Kidney tubule cell (primary cell): ENCODE data around the gene PKD2.
A peak's percentile ranks its signal among the peaks of the same experiment; 100 is the strongest.
"Not testable (repeated sequence)": the region's sequence is repeated elsewhere in the genome, so short reads cannot be mapped to it uniquely, and the experiment has no call there.

Experiments
- DNase-seq: peaks from one replicate; pipeline ENCODE4 v3.0.0-alpha.2; 2018; ENCODE audit warnings: low spot score

The PKD2 gene

GRCh38 chr4:87986508-87986907 lies 20.9 kb upstream of the PKD2 start:
- no peak for DNase-seq

- DNase-seq = no peak
These were observed 17.7 kb upstream of the PKD2 start for GRCh38 chr4:87989765-87990164.

GRCh38 chr4:87995435-87995834 lies 12.0 kb upstream of the PKD2 start:
- no peak for DNase-seq

DNA sequence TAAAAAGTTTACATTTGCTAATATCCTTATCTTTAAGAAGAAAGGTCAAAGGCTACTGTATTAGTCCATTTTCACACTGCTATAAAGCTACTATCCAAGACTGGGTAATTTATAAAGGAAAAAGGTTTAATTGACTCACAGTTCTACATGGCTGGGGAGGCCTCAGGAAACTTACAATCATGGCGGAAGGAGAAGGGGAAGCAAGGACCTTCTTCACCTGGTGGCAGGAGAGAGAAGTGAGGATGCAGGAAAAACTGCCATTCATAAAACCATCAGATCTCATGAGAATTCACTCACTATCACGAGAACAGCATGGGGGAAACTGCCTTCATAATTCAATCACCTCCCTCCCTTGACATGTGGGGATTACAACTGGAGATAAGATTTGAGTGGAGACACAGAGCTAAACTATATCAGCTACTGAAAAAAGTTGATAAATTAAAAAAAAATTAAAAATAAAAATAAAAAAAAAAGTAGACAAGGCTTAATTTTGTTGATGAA lies 8.2 kb upstream of the PKD2 start:
- not testable (repeated sequence) for DNase-seq

GRCh38 chr4:88001871-88002270 lies 5.6 kb upstream of the PKD2 start:
- no peak for DNase-seq

DNA sequence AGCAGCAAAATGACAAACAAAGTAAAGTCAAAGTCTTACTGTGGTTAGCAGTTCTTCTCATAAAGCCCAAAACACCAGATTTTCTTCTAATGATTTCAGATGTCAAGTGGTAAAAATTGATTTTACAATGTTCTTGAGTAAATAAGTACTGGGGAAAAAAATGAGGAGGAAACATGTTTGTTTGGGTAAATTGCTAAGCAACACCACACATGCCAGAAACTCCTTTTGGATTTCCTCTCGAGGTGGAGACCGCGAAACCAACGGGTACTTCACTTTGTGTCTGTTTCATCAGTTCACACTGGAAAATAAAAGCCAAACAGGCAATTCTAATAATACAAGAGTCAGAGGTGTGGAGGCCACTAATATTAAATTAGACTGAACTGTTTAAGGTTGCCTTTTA lies 4.6 kb upstream of the PKD2 start:
- peak; percentile 36 for DNase-seq

GRCh38 chr4:88003261-88003660 lies 4.2 kb upstream of the PKD2 start:
- no peak for DNase-seq

GRCh38 chr4:88005076-88005475 lies 2.4 kb upstream of the PKD2 start:
- no peak for DNase-seq

DNA sequence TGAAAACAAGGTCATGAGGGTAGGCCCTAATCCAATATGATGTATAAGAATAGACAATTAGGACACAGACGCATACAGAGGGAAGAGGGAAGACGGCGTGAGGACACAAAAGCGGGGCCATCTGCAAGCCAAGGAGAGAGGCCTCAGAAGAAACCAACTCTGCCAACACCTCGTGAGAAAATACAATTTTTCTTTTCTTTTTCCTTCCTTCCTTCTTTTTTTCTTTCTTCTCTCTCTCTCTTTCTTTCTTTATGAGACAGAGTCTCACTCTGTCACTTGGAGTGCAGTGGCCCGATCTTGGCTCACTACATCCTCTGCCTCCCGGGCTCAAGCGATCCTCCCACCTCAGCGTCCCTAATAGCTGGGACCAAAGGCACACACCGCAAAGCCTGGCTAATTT lies 1.5 kb upstream of the PKD2 start:
- no peak for DNase-seq

DNA sequence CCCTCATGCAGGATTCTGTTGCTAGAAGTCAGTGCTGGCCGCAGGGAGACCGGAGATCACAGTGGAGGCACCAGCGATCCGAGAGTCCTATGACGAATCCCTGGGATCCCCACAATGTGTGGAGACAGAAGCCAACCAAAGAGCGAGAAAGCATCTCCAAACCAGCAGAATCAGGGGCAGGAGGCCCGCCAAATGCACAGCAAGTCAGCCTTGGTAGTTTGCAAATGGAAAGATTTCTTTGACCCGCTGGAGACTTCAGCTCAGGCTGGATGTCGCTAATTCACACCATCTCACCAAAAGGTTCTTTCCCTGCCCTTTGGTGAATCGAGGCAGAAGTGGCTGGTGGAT lies 505 bp upstream of the PKD2 start:
- no peak for DNase-seq

- DNase-seq = peak; percentile 68
These were observed 797 bp downstream of the PKD2 start for GRCh38 chr4:88008122-88008742.

DNA sequence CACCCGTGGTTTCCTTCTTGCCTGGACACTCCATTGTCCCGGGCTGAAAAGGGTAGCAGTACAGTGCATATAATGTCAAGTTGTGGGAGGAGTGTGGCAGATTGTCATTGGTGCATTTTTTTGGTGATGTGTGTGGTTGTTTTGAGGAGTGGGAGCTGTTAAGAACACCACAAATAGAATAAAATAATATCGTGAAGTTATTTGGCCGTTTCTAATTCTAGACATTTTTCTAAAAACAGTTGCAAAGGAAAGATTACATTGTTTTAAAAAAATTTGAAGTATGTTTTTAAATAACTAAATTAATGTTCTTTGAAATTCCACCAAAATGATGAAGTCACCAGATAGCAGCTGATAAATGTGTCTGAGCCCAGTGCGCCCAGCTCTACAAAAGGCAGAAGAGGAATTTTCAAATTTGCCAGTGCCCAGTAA lies 1.3 kb downstream of the PKD2 start:
- peak; percentile 34 for DNase-seq

DNA sequence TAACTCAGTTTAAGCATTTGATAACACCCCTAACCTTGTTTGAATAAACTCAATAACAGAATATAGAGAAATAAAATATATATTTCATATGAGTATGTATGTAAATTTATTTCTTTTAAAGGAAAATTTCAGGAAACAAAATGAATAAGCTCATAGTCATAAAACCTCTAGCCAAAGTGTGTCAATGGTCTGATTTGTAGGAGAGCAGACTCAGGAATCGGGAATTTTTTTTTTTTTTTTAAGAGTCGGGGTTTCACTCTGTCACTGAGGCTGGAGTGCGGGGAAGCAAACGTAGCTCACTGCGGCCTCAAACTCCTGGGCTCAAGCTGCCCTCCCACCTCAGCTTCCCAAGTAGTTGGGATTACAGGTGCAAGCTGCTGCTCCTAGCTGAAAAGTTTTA lies 2.4 kb downstream of the PKD2 start:
- no peak for DNase-seq

- no peak for DNase-seq
These were observed 3.5 kb downstream of the PKD2 start for GRCh38 chr4:88010966-88011365.

DNA sequence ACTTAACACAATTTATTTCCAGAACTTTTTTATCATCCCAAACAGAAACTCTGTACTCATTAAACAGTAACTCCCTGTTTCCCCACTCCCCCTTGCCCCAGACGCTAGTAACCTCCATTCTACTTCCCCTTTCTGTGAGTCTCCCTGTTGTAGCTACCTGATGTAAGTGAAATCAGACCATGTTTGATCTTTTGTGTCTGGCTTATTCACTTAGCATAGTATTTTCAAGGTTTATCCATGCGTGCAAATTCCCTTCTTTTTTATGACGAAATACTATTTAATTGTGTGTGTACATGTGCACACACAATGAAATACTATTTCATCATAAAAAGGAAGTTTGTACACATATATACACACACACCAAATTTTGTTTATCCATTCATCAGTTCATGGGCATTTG lies 5.2 kb downstream of the PKD2 start:
- DNase-seq = peak; percentile 57

GRCh38 chr4:88014386-88014905 lies 7.0 kb downstream of the PKD2 start:
- DNase-seq = no peak

DNA sequence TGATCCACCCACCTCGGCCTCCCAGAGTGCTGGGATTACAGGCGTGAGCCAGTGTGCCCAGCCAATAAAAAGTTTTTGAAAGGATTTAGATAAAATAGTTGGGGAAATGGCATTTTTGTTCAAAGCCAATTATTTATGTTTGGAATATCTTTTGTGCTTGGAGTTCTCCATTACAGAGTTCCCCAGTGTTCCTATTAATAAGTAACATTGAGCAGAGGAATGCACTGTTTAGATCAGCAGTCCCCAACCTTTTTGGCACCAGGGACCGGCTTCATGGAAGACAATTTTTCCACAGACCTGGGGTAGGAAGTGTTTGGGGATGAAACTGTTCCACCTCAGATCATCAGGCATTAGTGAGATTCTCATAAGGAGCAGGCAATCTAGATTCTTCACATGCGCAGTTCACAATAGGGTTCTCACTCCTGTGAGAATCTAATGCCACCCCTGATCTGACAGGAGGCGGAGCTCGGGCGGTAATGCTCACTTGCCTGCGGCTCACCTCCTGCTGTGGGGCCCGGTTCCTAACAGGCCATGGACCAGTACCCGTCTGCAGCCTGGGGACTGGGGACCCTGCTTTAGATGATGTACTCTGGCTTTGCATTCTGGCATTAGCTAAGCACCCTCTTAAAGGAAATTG lies 8.3 kb downstream of the PKD2 start:
- DNase-seq = peak; percentile 57

DNA sequence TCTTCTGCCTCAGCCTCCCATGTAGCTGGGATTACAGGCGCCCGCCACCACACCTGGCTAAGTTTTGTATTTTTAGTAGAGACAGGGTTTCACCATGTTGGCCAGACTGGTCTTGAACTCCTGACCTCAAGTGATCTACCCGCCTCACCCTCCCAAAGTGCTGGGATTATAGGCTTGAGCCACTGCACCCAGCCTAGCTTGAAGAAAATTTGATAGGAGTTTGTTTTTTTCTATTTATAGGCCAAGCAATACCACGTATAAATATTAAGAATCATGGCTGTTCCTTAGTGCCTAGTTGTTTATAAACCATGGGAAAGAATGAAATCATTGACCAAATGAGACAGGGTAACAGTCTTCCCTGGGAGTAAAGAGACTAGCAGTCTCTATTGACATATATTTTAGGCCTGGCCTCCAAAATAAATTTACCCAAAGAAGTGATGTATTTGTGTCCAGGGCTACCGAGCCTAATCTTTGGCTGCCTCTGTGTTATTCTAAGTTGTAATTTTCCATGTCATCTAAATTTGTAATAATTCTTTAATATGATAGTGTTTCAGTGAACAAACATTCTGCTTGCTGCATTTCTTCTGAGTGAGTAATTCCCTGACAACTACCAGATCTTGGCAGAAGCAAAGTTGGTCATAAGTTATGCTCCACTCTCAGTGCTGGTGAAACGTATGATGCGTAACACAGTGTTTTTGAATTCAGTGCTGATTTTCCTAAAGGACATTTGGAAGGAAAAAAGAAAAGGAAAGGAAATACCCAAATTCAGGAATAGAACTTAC lies 10.3 kb downstream of the PKD2 start:
- peak; percentile 91 for DNase-seq

- peak; percentile 49 for DNase-seq
These were observed 11.0 kb downstream of the PKD2 start for GRCh38 chr4:88018466-88018865.

GRCh38 chr4:88021824-88022223 lies 14.4 kb downstream of the PKD2 start:
- peak; percentile 67 for DNase-seq

GRCh38 chr4:88022289-88022688 lies 14.9 kb downstream of the PKD2 start:
- peak; percentile 25 for DNase-seq

DNA sequence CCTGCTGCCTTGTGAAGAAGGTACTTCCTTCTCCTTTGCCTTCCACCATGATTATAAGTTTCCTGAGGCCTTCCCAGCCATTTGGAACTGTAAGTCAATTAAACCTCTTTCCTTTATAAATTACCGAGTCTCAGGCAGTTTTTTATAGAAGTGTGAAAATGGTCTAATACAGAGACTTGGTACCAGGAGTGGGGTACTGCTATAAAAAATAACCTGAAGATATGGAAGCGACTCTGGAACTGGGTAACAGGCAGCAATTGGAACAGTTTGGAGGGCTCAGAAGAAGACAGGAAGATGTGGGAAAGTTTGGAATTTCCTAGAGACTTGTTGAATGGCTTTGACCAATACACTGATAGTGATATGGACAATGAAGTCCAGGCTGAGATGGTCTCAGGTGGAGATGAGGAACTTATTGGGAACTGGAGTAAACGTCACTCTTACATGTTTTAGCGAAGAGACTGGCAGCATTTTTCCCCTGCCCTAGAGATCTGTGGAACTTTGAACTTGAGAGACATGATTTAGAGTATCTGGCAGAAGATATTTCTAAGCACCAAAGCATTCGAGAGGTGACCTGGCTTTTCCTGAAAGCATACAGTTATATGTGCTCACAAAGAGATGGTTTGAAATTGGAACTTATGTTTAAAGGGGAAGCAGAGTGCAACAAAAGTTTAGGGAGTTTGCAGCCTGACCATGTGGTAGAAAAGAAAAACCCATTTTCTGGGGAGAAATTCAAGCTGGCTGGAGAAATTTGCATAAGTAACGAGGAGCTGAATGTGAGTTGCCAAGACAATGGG lies 18.6 kb downstream of the PKD2 start:
- DNase-seq = not testable (repeated sequence)
